CD4-positive, alpha-beta T cell treated with Interleukin-6 for 4 hours (primary cell): ENCODE data around the gene DAB2IP.
A peak's percentile ranks its signal among the peaks of the same experiment; 100 is the strongest.
"Not testable (repeated sequence)": the region's sequence is repeated elsewhere in the genome, so short reads cannot be mapped to it uniquely, and the experiment has no call there.

ENCODE experiments used
- DNase-seq: peaks from one replicate; pipeline ENCODE4 v3.0.0-alpha.2; 2020; ENCODE audit warnings: mixed read lengths

Gene DAB2IP

GRCh38 chr9:121780177-121781040 lies 129.0 kb downstream of the DAB2IP start:
- no peak for DNase-seq

- DNase-seq = no peak
Measured at GRCh38 chr9:121781145-121781548, 129.7 kb downstream of the DAB2IP start.

GRCh38 chr9:121781701-121782464 lies 130.4 kb downstream of the DAB2IP start:
- DNase-seq = no peak

- no peak for DNase-seq
Measured at GRCh38 chr9:121782514-121783110, 131.2 kb downstream of the DAB2IP start.

- no peak for DNase-seq
Measured at GRCh38 chr9:121783111-121783510, 131.7 kb downstream of the DAB2IP start.

GRCh38 chr9:121783521-121784507 lies 132.4 kb downstream of the DAB2IP start:
- peak; percentile 11 for DNase-seq

- no peak for DNase-seq
Measured at GRCh38 chr9:121784731-121785411, 133.4 kb downstream of the DAB2IP start.

- DNase-seq = no peak
Measured at GRCh38 chr9:121785673-121786542, 134.5 kb downstream of the DAB2IP start.

- no peak for DNase-seq
Measured at GRCh38 chr9:121786543-121786948, 135.1 kb downstream of the DAB2IP start.

- DNase-seq = no peak
Measured at GRCh38 chr9:121786998-121787422, 135.6 kb downstream of the DAB2IP start.

GRCh38 chr9:121788686-121789366 lies 137.4 kb downstream of the DAB2IP start:
- DNase-seq = no peak

GRCh38 chr9:121790841-121791240 lies 139.4 kb downstream of the DAB2IP start:
- no peak for DNase-seq

- DNase-seq = not testable (repeated sequence)
Measured at GRCh38 chr9:121792476-121792875, 141.0 kb downstream of the DAB2IP start.

- not testable (repeated sequence) for DNase-seq
Measured at GRCh38 chr9:121794334-121794733, 142.9 kb downstream of the DAB2IP start.

GRCh38 chr9:121797081-121797480 lies 145.6 kb downstream of the DAB2IP start:
- no peak for DNase-seq

GRCh38 chr9:121798941-121799340 lies 147.5 kb downstream of the DAB2IP start:
- DNase-seq = no peak

GRCh38 chr9:121800376-121800775 lies 148.9 kb downstream of the DAB2IP start:
- DNase-seq = no peak

GRCh38 chr9:121801579-121801978 lies 150.1 kb downstream of the DAB2IP start:
- DNase-seq = no peak

GRCh38 chr9:121802753-121803152 lies 151.3 kb downstream of the DAB2IP start:
- DNase-seq = no peak
